Hepatocyte (in vitro differentiated cells): ENCODE measurements around the gene STK32C.

Experiments
- EZH2phosphoT487 ChIP-seq: fragments of 200-600 bp; sonication (generic); IDR thresholded peaks from one replicate; pipeline ENCODE4 v1.6.1; 2018; ENCODE audit warnings: antibody characterized with exemption, mild to moderate bottlenecking, low read depth, moderate library complexity; ENCODE audit not compliant: unreplicated experiment, severe bottlenecking
- TF ChIP-seq, protein P1 (sequence below): fragments of 200-600 bp; sonication (generic); IDR thresholded peaks from 2 replicates; pipeline ENCODE4 v1.5.1; 2016; ENCODE audit warnings: antibody characterized with exemption, mild to moderate bottlenecking; ENCODE audit not compliant: poor library complexity

- TF ChIP-seq, protein P1, sequence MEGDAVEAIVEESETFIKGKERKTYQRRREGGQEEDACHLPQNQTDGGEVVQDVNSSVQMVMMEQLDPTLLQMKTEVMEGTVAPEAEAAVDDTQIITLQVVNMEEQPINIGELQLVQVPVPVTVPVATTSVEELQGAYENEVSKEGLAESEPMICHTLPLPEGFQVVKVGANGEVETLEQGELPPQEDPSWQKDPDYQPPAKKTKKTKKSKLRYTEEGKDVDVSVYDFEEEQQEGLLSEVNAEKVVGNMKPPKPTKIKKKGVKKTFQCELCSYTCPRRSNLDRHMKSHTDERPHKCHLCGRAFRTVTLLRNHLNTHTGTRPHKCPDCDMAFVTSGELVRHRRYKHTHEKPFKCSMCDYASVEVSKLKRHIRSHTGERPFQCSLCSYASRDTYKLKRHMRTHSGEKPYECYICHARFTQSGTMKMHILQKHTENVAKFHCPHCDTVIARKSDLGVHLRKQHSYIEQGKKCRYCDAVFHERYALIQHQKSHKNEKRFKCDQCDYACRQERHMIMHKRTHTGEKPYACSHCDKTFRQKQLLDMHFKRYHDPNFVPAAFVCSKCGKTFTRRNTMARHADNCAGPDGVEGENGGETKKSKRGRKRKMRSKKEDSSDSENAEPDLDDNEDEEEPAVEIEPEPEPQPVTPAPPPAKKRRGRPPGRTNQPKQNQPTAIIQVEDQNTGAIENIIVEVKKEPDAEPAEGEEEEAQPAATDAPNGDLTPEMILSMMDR: no peak
- no peak for TF ChIP-seq EZH2phosphoT487
Measured at GRCh38 chr10:132236161-132236560, 71.6 kb downstream of the STK32C start.
